Spleen (tissue), 11 donors: ENCODE results near the gene PSMB2. TPM values are rescaled to one million over a fixed set of nuclear protein-coding genes. Genes with fewer than 3 reads are reported as not detected.

Experiments used
- DNase-seq: peaks from one replicate; pipeline ENCODE4 v3.0.0-alpha.2; 2020
- H3K27ac ChIP-seq, 8 donors: fragments of 200-600 bp; sonication (generic) in 7 of 8; 1 replicate in 4 of 8; 2 replicates in 4 of 8; pipeline versions ENCODE4 v1.5.0 to v1.8.0; 2016 to 2021; ENCODE audit warnings: inconsistent platforms in 4 of 8, mild to moderate bottlenecking in 4 of 8, moderate library complexity in 1 of 8
- H3K27me3 ChIP-seq, 7 donors: fragments of 200-600 bp; sonication (generic) in 6 of 7; replicated peaks in 1 of 7; 1 replicate in 4 of 7; 2 replicates in 3 of 7; pipeline versions ENCODE4 v1.5.0 to v1.8.0; 2016 to 2021; ENCODE audit warnings: inconsistent platforms in 3 of 7, mild to moderate bottlenecking in 1 of 7
- H3K36me3 ChIP-seq, 6 donors: fragments of 200-600 bp; sonication (generic) in 5 of 6; 1 replicate in 4 of 6; 2 replicates in 2 of 6; pipeline versions ENCODE4 v1.5.0 to v1.8.0; 2016 to 2021; ENCODE audit warnings: inconsistent platforms in 2 of 6
- H3K4me1 ChIP-seq, 6 donors: fragments of 200-600 bp; sonication (generic) in 5 of 6; 1 replicate in 3 of 6; 2 replicates in 3 of 6; pipeline versions ENCODE4 v1.5.0 to v1.8.0; 2016 to 2021; ENCODE audit warnings: inconsistent platforms in 3 of 6
- H3K4me3 ChIP-seq, 8 donors: fragments of 200-600 bp; sonication (generic) in 7 of 8; 1 replicate in 4 of 8; 2 replicates in 4 of 8; pipeline versions ENCODE4 v1.5.0 to v1.8.0; 2016 to 2021; ENCODE audit warnings: inconsistent platforms in 4 of 8, mild to moderate bottlenecking in 4 of 8, moderate library complexity in 2 of 8
- H3K9me3 ChIP-seq, 8 donors: fragments of 200-600 bp; sonication (generic) in 7 of 8; 1 replicate in 4 of 8; 2 replicates in 4 of 8; pipeline versions ENCODE4 v1.5.0 to v1.8.0; 2016 to 2021; ENCODE audit warnings: inconsistent platforms in 4 of 8
- CTCF ChIP-seq, 11 experiments: fragments of 200-600 bp in 7 of 11; fragments of 450-650 bp in 4 of 11; sonication (generic) in 4 of 11; IDR thresholded peaks in 8 of 11; conservative IDR thresholded peaks in 3 of 11; 1 replicate in 7 of 11; 2 replicates in 4 of 11; pipeline versions ENCODE4 v1.4.0 to v1.8.0; 2016 to 2021; ENCODE audit warnings: antibody characterized with exemption in 11 of 11, inconsistent platforms in 4 of 11, mild to moderate bottlenecking in 1 of 11
- POLR2A ChIP-seq, 3 donors: fragments of 450-650 bp; IDR thresholded peaks; one replicate each; pipeline ENCODE4 v1.5.1; 2017; ENCODE audit warnings: antibody characterized with exemption in 3 of 3, mild to moderate bottlenecking in 1 of 3
- POLR2AphosphoS5 ChIP-seq, 3 donors: sonication (generic); formaldehyde crosslinking; IDR thresholded peaks; one replicate each; pipeline ENCODE4 v1.5.1; 2017; ENCODE audit warnings: antibody characterized with exemption in 3 of 3
- WGBS, 5 donors: extraction: QIAGEN DNeasy Blood & Tissue Kit in 3 of 5; methylation state at CpG; one replicate each; pipeline versions ENCODE4 v1.1.5 to v1.1.7; 2013 to 2018; 5-methylcytosine and 5-hydroxymethylcytosine counted together
- intact Hi-C: fragments of 100-400 bp; cut with DNase I; formaldehyde crosslinking; loops from one replicate; pipeline ENCODE4 v1.15.0; 2023; ENCODE audit warnings: low total_unique reads
- polyA plus RNA-seq, 3 donors: library from polyadenylated mRNA; stranded (reverse); fragments of 200-250 nt; gene quantifications; one replicate each; pipeline ENCODE4 v1.2.1, GENCODE V29; 2013
- total RNA-seq, 7 donors: library from RNA; depleted of rRNA in 3 of 7; stranded (reverse); fragments of >200 nt in 3 of 7; fragmentation: NEBNext Ultra II Directional in 4 of 7; extraction: Animal tissue kit (Norgen Biotek cat#: 25700) in 4 of 7; gene quantifications; one replicate each; pipeline versions ENCODE4 v1.1.0 to v1.2.1, GENCODE V29; 2016 to 2021
- donor health status: healthy with polysubstance abuse.
- donor health status: DM: no; HTN: no; CAD: no; lungs with moderate emphysema.
- donor health status: DM: no; HTN: no; CAD: no.
- donor health status: Bipolar disorder and iron deficiency.
- donor health status: healthy.
- donor health status: DM: no; HTN: no; CAD: no.
- donor health status: DM: yes; HTN: yes; CAD: no.

The PSMB2 gene
- total and polyA plus RNA-seq, 10 donors: 20.7 to 49.2 (median 45.1) TPM

- peaks cover 20 to 93% (median 55%) of the 10 kb centered on the region in 6 donors for H3K4me1 ChIP-seq
- no peaks in the 10 kb centered on the region for H3K27me3 ChIP-seq
- WGBS, 5 donors: 33 to 41% (median 36%) methylated on average over 17 to 26 of the region's 26 CpGs
- H3K4me3 ChIP-seq: peak overlapping the region; percentile 76 to 99 (median 90)
- intact Hi-C loops: no loop called here
- TF ChIP-seq POLR2AphosphoS5 (IDR thresholded peaks at IDR 0.05) (no peak), CTCF (IDR thresholded peaks at IDR 0.05 in 8 of 11, conservative IDR thresholded peaks at IDR 0.05 in 3 of 11) (no peak), POLR2A (IDR thresholded peaks at IDR 0.05) (no peak)
- peak overlapping the region; percentile 90 to 99 (median 98) for H3K27ac ChIP-seq
- H3K36me3 ChIP-seq: peaks cover 0 to 42% (median 5%) of the 10 kb centered on the region in 6 donors
- no peaks in the 10 kb centered on the region for H3K9me3 ChIP-seq
- peak; percentile 84 for DNase-seq
These were observed 82.7 kb downstream of the PSMB2 start for GRCh38 chr1:35558374-35559316.

GRCh38 chr1:35557611-35558373, 83.5 kb downstream of the PSMB2 start, which contains the start of gene NCDN:
Gene NCDN (plus strand): TSS chr1:35557799. CDS start chr1:35558191, 392 bp downstream.
- Histone ChIP-seq H3K36me3 (peaks cover 0 to 42% (median 8%) of the 10 kb centered on the region in 6 donors), H3K4me3 (peak within 1 kb of the TSS; percentile 76 to 99 (median 90)), H3K27me3 (no peaks in the 10 kb centered on the region), H3K9me3 (no peaks in the 10 kb centered on the region), H3K27ac (peak within 1 kb of the TSS; percentile 90 to 99 (median 98)), H3K4me1 (peaks cover 20 to 93% (median 57%) of the 10 kb centered on the region in 6 donors)
- TF ChIP-seq POLR2A (IDR thresholded peaks at IDR 0.05): no peak
- TF ChIP-seq POLR2AphosphoS5 (IDR thresholded peaks at IDR 0.05): peak; percentile 73 to 85 (median 73)
- 0 to 1% (median 0%) methylated on average over 46 to 58 of the region's 58 CpGs for WGBS, 5 donors
- DNase-seq: peak; percentile 98
- intact Hi-C loops: no loop called here

- Histone ChIP-seq H3K9me3 (no peaks in the 10 kb centered on the region), H3K4me1 (peaks cover 20 to 93% (median 56%) of the 10 kb centered on the region in 6 donors), H3K4me3 (peak within 1 kb of the TSS; percentile 76 to 99 (median 90)), H3K27ac (peak within 1 kb of the TSS; percentile 90 to 99 (median 98)), H3K27me3 (no peaks in the 10 kb centered on the region), H3K36me3 (peaks cover 0 to 42% (median 14%) of the 10 kb centered on the region in 6 donors)
- 0 to 1% (median 0%) methylated on average over 3 to 38 of the region's 39 CpGs for WGBS, 5 donors
- DNase-seq: peak; percentile 97
- TF ChIP-seq POLR2AphosphoS5 (IDR thresholded peaks at IDR 0.05) (peak; percentile 75 to 92 (median 84)), CTCF (IDR thresholded peaks at IDR 0.05 in 8 of 11, conservative IDR thresholded peaks at IDR 0.05 in 3 of 11) (no peak), POLR2A (IDR thresholded peaks at IDR 0.05) (peak in 1 of 3 donors; percentile 1)
- intact Hi-C loops: no loop called here
These were observed 84.2 kb downstream of the PSMB2 start, which contains the start of gene KIAA0319L for GRCh38 chr1:35557118-35557610. Gene KIAA0319L (minus strand): TSS chr1:35557403. CDS start chr1:35554491, 2,912 bp downstream.

GRCh38 chr1:35556484-35557117, 84.7 kb downstream of the PSMB2 start:
- Histone ChIP-seq H3K36me3 (peaks cover 0 to 43% (median 19%) of the 10 kb centered on the region in 6 donors), H3K27ac (peak overlapping the region; percentile 90 to 99 (median 98)), H3K4me3 (peak overlapping the region; percentile 76 to 99 (median 90)), H3K4me1 (peaks cover 20 to 87% (median 53%) of the 10 kb centered on the region in 6 donors), H3K27me3 (no peaks in the 10 kb centered on the region), H3K9me3 (no peaks in the 10 kb centered on the region)
- DNase-seq: no peak
- 3 to 5% (median 4%) methylated on average over 13 to 17 of the region's 17 CpGs for WGBS, 5 donors
- TF ChIP-seq POLR2AphosphoS5 (IDR thresholded peaks at IDR 0.05): no peak
- TF ChIP-seq CTCF (IDR thresholded peaks at IDR 0.05 in 8 of 11, conservative IDR thresholded peaks at IDR 0.05 in 3 of 11): no peak
- no peak for TF ChIP-seq POLR2A (IDR thresholded peaks at IDR 0.05)
- intact Hi-C loops: no loop called here
